Measurements from ENCODE around the gene RNF14. TPM values are rescaled to one million over a fixed set of nuclear protein-coding genes. Genes with fewer than 3 reads are reported as not detected.

Gene RNF14
- total and polyA plus RNA-seq, 10 of the 15 experiments (the other 5 are each of a cell fraction or from before 2014, with no cell fraction given): 13.2 to 41.8 (median 28.3) TPM

DNA sequence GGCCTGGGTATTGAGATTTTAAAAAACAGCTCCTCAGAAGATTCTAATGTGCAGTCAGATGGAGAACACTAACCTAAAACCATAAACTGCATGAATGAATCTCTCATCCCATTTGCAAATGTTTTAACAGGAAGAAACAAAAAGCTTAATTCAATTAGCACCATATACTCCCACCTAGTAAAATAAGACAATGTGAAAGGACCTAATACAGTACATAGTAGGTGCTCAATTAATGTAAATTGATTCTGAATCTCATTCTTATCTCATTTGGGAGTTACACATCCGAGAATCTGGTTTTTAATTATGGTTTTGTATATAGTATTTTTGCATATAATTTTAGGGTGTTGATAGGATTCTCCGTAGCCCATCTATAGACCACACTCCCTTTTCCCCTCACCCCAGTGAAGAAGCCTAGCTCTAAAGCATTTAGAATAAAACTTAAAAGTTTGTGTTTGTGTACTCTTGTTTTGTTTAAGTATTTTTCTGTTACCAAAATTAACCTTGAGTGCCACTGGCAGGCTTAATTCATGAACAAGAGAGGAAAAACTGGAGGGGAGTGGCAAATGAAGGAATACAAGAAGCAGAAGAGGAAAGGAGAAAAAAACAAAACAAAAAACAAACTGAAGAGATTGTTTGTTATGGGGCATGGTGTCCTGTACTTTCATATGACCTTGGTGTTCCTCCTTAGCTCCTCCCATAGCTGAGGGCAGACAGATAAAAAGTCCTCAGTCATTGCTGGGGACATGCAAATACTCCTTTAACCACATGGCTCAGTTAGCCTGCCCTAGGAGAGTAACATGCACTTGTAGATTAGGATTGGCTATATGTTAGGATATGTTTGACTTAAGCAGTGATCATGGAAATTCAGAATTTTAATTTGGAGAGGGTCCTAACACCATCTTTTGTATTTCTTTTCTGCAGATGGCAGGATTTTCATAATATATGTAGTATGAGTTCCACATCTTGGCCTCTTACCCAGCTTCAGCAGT is 1.2 kb downstream of the RNF14 start (continued):
- TF ChIP-seq, protein P1, sequence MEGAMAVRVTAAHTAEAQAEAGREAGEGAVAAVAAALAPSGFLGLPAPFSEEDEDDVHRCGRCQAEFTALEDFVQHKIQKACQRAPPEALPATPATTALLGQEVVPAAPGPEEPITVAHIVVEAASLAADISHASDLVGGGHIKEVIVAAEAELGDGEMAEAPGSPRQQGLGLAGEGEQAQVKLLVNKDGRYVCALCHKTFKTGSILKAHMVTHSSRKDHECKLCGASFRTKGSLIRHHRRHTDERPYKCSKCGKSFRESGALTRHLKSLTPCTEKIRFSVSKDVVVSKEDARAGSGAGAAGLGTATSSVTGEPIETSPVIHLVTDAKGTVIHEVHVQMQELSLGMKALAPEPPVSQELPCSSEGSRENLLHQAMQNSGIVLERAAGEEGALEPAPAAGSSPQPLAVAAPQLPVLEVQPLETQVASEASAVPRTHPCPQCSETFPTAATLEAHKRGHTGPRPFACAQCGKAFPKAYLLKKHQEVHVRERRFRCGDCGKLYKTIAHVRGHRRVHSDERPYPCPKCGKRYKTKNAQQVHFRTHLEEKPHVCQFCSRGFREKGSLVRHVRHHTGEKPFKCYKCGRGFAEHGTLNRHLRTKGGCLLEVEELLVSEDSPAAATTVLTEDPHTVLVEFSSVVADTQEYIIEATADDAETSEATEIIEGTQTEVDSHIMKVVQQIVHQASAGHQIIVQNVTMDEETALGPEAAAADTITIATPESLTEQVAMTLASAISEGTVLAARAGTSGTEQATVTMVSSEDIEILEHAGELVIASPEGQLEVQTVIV (IDR thresholded peaks at IDR 0.05; ENCODE audit: borderline replicate concordance, partially characterized antibody): no peak
- TF ChIP-seq, protein P2, sequence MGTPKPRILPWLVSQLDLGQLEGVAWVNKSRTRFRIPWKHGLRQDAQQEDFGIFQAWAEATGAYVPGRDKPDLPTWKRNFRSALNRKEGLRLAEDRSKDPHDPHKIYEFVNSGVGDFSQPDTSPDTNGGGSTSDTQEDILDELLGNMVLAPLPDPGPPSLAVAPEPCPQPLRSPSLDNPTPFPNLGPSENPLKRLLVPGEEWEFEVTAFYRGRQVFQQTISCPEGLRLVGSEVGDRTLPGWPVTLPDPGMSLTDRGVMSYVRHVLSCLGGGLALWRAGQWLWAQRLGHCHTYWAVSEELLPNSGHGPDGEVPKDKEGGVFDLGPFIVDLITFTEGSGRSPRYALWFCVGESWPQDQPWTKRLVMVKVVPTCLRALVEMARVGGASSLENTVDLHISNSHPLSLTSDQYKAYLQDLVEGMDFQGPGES (IDR thresholded peaks at IDR 0.05): no peak
- TF ChIP-seq ESRRA (IDR thresholded peaks at IDR 0.05; ENCODE audit: low read length): peak; percentile 57; the same call in 1 of the 2 replicates
- TF ChIP-seq, protein P3, sequence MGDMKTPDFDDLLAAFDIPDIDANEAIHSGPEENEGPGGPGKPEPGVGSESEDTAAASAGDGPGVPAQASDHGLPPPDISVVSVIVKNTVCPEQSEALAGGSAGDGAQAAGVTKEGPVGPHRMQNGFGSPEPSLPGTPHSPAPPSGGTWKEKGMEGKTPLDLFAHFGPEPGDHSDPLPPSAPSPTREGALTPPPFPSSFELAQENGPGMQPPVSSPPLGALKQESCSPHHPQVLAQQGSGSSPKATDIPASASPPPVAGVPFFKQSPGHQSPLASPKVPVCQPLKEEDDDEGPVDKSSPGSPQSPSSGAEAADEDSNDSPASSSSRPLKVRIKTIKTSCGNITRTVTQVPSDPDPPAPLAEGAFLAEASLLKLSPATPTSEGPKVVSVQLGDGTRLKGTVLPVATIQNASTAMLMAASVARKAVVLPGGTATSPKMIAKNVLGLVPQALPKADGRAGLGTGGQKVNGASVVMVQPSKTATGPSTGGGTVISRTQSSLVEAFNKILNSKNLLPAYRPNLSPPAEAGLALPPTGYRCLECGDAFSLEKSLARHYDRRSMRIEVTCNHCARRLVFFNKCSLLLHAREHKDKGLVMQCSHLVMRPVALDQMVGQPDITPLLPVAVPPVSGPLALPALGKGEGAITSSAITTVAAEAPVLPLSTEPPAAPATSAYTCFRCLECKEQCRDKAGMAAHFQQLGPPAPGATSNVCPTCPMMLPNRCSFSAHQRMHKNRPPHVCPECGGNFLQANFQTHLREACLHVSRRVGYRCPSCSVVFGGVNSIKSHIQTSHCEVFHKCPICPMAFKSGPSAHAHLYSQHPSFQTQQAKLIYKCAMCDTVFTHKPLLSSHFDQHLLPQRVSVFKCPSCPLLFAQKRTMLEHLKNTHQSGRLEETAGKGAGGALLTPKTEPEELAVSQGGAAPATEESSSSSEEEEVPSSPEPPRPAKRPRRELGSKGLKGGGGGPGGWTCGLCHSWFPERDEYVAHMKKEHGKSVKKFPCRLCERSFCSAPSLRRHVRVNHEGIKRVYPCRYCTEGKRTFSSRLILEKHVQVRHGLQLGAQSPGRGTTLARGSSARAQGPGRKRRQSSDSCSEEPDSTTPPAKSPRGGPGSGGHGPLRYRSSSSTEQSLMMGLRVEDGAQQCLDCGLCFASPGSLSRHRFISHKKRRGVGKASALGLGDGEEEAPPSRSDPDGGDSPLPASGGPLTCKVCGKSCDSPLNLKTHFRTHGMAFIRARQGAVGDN (IDR thresholded peaks at IDR 0.05): no peak; the same call in 1 of the 2 replicates
- no peak for TF ChIP-seq SP1 (IDR thresholded peaks at IDR 0.05; ENCODE audit: low read depth, low read length)
- no peak for TF ChIP-seq HDAC6 (IDR thresholded peaks at IDR 0.05; ENCODE audit: unreplicated experiment)
- no peak for TF ChIP-seq KAT2A (conservative IDR thresholded peaks at IDR 0.05; ENCODE audit: control insufficient read depth, low read depth, low read length)
- TF ChIP-seq NFIC (IDR thresholded peaks at IDR 0.05; ENCODE audit: low read depth, low read length): no peak
- no peak for TF ChIP-seq CHD1 (IDR thresholded peaks at IDR 0.05; ENCODE audit: low read depth, low read length)
- no peak for TF ChIP-seq IRF4 (IDR thresholded peaks at IDR 0.05; ENCODE audit: low read depth, low read length)
- no peak for TF ChIP-seq FOS (IDR thresholded peaks at IDR 0.05; ENCODE audit: borderline replicate concordance, extremely low read depth, insufficient read length)
- no peak for TF ChIP-seq TARDBP (IDR thresholded peaks at IDR 0.05; ENCODE audit: borderline replicate concordance)
- TF ChIP-seq ZZZ3 (IDR thresholded peaks at IDR 0.05; ENCODE audit: control insufficient read depth, insufficient read length, low read depth): no peak
- no peak for TF ChIP-seq PML (IDR thresholded peaks at IDR 0.05; ENCODE audit: low read length)
- TF ChIP-seq SMAD1 (IDR thresholded peaks at IDR 0.05; ENCODE audit: low read depth, partially characterized antibody): no peak
- no peak for TF ChIP-seq GABPA (IDR thresholded peaks at IDR 0.05; ENCODE audit: low read depth)
- no peak for TF ChIP-seq POLR2AphosphoS2 (IDR thresholded peaks at IDR 0.05; ENCODE audit: low read depth, low read length)
- no peak for TF ChIP-seq SREBF1 (IDR thresholded peaks at IDR 0.05; ENCODE audit: low read length)
